ENCODE data around the gene MAML1. TPM values are rescaled to one million over a fixed set of nuclear protein-coding genes. Genes with fewer than 3 reads are reported as not detected.

MAML1 gene
- total and polyA plus RNA-seq, 4 donors = 6.7 to 34.5 (median 20.5) TPM

DNA sequence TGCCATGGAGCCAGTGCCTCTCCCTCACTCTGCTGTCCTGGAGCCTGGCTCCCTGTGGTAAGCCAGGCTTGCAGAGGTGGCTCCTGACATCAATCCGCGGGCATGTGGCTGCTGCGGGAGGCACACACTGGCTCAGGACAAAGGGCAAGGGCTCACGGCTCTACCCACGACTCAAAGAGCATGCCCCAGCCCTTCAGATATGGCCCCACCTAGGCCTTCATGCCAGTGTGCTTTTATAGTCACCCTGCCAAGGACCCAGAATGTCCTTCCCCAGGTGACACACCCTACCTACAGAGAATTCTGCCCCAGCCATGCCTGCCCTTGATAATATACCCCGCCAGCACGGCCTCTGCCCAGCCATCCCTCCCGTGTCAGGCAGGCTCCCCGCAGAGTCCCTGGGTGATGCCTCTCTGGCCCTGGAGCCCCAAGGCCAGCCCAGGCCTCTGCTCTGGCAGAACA is 72.5 kb downstream of the MAML1 start:
- Histone ChIP-seq H3K9me3 (ENCODE audit: control insufficient read depth in 4 of 4, insufficient read depth in 3 of 4, low read length in 3 of 4) (no peaks in the 10 kb centered on the region), H3K4me1 (ENCODE audit: control insufficient read depth in 5 of 5, insufficient read depth in 5 of 5, low read length in 5 of 5) (peaks cover 0 to 18% (median 7%) of the 10 kb centered on the region in 5 donors), H3K27me3 (ENCODE audit: control insufficient read depth in 3 of 3, insufficient read depth in 3 of 3, low read length in 2 of 3) (no peaks in the 10 kb centered on the region), H3K27ac (ENCODE audit: low read depth in 1 of 2, low read length in 1 of 2) (peak overlapping the region; percentile 85 to 92), H3K4me3 (peak overlapping the region; percentile 69), H3K9ac (ENCODE audit: insufficient read depth in 1 of 2, low read length in 2 of 2) (peak overlapping the region in 1 of 2 donors; percentile 28), H3K36me3 (ENCODE audit: control insufficient read depth in 4 of 4, insufficient read depth in 4 of 4, low read length in 4 of 4) (peaks cover 0 to 13% (median 2%) of the 10 kb centered on the region in 4 donors)
- DNase-seq (no peak), ATAC-seq (ENCODE audit: insufficient read depth, low FRiP score) (no peak)
- 50 to 69% methylated on average over 9 of the region's 9 CpGs for WGBS, 2 donors
- no peak for TF ChIP-seq CTCF (IDR thresholded peaks at IDR 0.05; ENCODE audit: control extremely low read depth, extremely low read depth)

- ATAC-seq (ENCODE audit: insufficient read depth, low FRiP score) = peak; percentile 17
- H3K9ac ChIP-seq (ENCODE audit: insufficient read depth in 1 of 2, low read length in 2 of 2) = peak overlapping the region; percentile 28 to 37
- no peak for TF ChIP-seq CTCF (IDR thresholded peaks at IDR 0.05; ENCODE audit: control extremely low read depth, extremely low read depth)
- H3K4me3 ChIP-seq = peak overlapping the region; percentile 69
- no peaks in the 10 kb centered on the region for H3K9me3 ChIP-seq (ENCODE audit: control insufficient read depth in 4 of 4, insufficient read depth in 3 of 4, low read length in 3 of 4)
- peak; percentile 45 to 60 (median 54) for DNase-seq
- H3K36me3 ChIP-seq (ENCODE audit: control insufficient read depth in 4 of 4, insufficient read depth in 4 of 4, low read length in 4 of 4) = peaks cover 0 to 7% (median 2%) of the 10 kb centered on the region in 4 donors
- 6 to 10% methylated on average over 52 to 65 of the region's 65 CpGs for WGBS, 2 donors
- peak overlapping the region; percentile 85 to 92 for H3K27ac ChIP-seq (ENCODE audit: low read depth in 1 of 2, low read length in 1 of 2)
- no peaks in the 10 kb centered on the region for H3K27me3 ChIP-seq (ENCODE audit: control insufficient read depth in 3 of 3, insufficient read depth in 3 of 3, low read length in 2 of 3)
- peaks cover 0 to 18% (median 7%) of the 10 kb centered on the region in 5 donors for H3K4me1 ChIP-seq (ENCODE audit: control insufficient read depth in 5 of 5, insufficient read depth in 5 of 5, low read length in 5 of 5)
Observed at GRCh38 chr5:179805529-179806249, 73.1 kb downstream of the MAML1 start.

GRCh38 chr5:179806250-179807048 is 73.8 kb downstream of the MAML1 start, which contains the start of gene MGAT4B:
MGAT4B (minus strand) TSS chr5:179806866; CDS start chr5:179806583, 283 bp downstream.
- DNase-seq (peak; percentile 74 to 86 (median 77)), ATAC-seq (ENCODE audit: insufficient read depth, low FRiP score) (peak; percentile 88)
- Histone ChIP-seq H3K27me3 (ENCODE audit: control insufficient read depth in 3 of 3, insufficient read depth in 3 of 3, low read length in 2 of 3) (no peaks in the 10 kb centered on the region), H3K9me3 (ENCODE audit: control insufficient read depth in 4 of 4, insufficient read depth in 3 of 4, low read length in 3 of 4) (no peaks in the 10 kb centered on the region), H3K4me3 (peak within 1 kb of the TSS; percentile 95), H3K27ac (ENCODE audit: low read depth in 1 of 2, low read length in 1 of 2) (peak within 1 kb of the TSS; percentile 92 to 97), H3K9ac (ENCODE audit: insufficient read depth in 1 of 2, low read length in 2 of 2) (peak within 1 kb of the TSS in 1 of 2 donors; percentile 37), H3K4me1 (ENCODE audit: control insufficient read depth in 5 of 5, insufficient read depth in 5 of 5, low read length in 5 of 5) (peaks cover 0 to 18% (median 7%) of the 10 kb centered on the region in 5 donors), H3K36me3 (ENCODE audit: control insufficient read depth in 4 of 4, insufficient read depth in 4 of 4, low read length in 4 of 4) (peaks cover 0 to 4% (median under 1%) of the 10 kb centered on the region in 4 donors)
- TF ChIP-seq CTCF (IDR thresholded peaks at IDR 0.05; ENCODE audit: control extremely low read depth, extremely low read depth) = no peak
- WGBS, 2 donors = 1% methylated on average over 51 to 108 of the region's 108 CpGs
